NCI-H1105 treated with DMSO at 0.1 percent for 48 hours (cell line): ENCODE data around the gene RNF135.
"Not testable (repeated sequence)": the region's sequence is repeated elsewhere in the genome, so short reads cannot be mapped to it uniquely, and the experiment has no call there.

Source experiments
- DNase-seq: peaks from one replicate; lab custom pipeline; 2025; lab: John Stamatoyannopoulos, UW

RNF135 gene

GRCh38 chr17:30954046-30954830 is 16.6 kb upstream of the RNF135 start:
- DNase-seq, result no peak

DNA sequence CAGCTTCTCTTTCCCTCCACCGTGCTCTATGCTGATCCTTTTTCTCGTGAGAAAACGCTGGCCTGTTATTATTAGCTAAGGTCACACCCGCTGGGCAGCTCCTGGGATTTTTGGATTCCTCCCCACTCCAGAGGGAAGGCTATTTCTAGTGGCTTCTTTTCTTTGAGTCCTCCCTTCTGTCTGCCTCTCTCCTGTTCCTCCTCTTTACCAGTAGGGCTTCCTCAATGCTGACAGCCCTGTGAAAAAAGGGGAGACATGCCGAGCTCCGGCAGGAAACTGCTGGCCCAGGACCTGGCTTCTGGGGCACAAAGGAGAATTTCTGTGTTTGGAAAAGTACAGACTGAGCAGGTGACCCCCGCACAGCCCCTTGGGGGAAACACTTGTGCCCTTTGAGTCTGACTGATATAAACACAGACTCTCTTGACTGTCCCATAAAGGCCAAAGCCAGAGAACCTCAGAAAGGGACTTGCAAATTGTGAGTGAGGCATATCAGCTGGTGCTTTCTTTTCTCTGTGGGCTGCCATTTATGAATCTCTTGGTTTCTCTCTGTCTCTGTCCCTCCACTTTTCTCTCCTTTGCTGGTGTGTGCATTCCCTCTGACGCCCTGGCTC is 14.0 kb upstream of the RNF135 start:
- DNase-seq, result no peak

GRCh38 chr17:30957741-30958140 is 13.1 kb upstream of the RNF135 start:
- no peak for DNase-seq

DNA sequence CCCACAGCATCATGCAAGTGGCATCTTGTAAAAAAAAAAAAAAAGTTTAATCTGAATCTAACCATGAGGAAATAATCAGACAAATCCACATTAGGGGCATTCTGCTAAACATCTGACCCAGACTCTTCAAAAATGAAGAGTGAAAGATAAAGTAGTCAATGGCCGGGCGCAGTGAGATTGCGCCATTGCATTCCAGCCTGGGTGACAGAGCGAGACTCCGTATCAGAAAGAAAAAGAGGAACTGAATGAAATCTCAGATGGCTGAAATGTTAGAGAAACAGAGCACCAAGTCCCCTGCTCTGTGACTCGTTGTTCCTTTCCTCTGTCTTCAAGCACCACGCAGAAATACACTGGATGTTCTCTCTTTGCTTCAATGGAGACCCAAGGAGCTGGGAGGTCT is 12.7 kb upstream of the RNF135 start:
- DNase-seq, result no peak

- no peak for DNase-seq
Measured at GRCh38 chr17:30961209-30962188, 9.3 kb upstream of the RNF135 start.

- not testable (repeated sequence) for DNase-seq
Measured at GRCh38 chr17:30964312-30964711, 6.5 kb upstream of the RNF135 start.

DNA sequence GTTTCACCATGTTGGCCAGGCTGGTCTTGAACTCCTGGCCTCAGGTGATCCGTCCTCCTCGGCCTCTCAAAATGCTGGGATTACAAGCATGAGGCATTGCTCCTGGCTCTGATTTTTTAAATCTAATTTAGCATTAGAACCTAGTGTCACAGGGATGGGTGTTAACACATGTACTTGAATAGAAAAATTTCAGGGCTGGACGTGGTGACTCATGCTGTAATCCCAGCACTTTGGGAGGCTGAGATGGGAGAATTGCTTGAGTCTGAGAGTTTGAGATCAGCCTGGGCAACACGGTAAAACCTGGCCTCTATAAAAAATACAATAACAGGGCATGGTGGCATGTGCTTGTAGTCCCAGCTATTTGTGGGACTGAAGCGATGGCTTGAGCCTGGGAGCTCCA is 6.0 kb upstream of the RNF135 start:
- DNase-seq, result no peak

GRCh38 chr17:30965686-30966085 is 5.2 kb upstream of the RNF135 start:
- DNase-seq, result no peak

GRCh38 chr17:30967911-30968310 is 2.9 kb upstream of the RNF135 start:
- not testable (repeated sequence) for DNase-seq

DNA sequence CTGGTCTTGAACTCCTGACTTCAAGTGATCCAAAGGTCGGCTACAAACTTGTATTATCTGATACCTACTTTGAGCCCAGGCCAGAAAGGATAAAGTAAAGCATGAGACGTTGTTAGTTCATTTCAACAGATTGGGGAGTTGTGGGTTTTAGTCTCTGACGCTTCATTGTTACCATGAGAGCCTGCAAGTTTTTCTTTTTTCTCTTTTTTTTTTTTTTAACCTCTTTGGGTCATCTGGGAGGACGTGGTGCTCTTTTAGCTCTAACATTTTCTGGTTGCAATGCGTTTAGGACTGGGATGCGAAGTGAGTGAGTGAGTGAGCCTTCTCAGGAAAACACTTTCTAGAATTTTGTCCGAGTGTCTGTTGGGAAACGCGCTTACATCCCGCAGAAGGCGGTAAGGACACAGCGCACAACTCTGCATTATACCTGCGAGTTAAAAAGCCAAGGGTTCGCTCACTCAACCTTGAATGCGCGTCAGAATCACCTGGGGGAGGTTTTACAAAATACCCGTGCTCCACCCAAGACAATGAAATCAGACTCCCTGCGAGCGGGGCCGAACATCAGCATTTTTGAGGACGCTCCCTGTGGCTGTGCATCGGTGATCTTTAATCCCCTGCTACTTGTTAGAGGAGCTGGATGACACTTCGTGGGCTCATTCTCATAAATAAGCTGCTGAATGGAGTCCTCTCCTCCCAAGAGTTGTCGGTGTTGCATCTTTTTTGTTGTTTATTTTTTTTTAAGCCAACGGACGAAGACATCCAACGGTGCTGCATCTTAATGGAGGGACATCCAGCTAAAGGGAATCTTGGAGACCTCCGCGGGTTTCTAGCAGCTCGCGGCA is 629 bp upstream of the RNF135 start:
- no peak for DNase-seq

- DNase-seq, result no peak
Measured at GRCh38 chr17:30975042-30975820, 4.4 kb downstream of the RNF135 start.

DNA sequence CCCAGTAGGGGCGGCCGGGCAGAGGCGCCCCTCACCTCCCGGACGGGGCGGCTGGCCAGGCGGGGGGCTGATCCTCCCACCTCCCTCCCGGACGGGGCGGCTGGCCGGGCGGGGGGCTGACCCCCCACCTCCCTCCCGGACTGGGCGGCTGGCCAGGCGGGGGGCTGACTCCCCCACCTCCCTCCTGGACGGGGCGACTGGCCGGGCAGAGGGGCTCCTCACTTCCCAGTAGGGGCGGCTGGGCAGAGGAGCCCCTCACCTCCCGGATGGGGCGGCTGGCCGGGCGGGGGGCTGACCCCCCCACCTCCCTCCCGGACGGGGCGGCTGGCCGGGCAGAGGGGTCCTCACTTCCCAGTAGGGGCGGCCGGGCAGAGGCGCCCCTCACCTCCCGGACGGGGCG is 9.1 kb downstream of the RNF135 start:
- not testable (repeated sequence) for DNase-seq

DNA sequence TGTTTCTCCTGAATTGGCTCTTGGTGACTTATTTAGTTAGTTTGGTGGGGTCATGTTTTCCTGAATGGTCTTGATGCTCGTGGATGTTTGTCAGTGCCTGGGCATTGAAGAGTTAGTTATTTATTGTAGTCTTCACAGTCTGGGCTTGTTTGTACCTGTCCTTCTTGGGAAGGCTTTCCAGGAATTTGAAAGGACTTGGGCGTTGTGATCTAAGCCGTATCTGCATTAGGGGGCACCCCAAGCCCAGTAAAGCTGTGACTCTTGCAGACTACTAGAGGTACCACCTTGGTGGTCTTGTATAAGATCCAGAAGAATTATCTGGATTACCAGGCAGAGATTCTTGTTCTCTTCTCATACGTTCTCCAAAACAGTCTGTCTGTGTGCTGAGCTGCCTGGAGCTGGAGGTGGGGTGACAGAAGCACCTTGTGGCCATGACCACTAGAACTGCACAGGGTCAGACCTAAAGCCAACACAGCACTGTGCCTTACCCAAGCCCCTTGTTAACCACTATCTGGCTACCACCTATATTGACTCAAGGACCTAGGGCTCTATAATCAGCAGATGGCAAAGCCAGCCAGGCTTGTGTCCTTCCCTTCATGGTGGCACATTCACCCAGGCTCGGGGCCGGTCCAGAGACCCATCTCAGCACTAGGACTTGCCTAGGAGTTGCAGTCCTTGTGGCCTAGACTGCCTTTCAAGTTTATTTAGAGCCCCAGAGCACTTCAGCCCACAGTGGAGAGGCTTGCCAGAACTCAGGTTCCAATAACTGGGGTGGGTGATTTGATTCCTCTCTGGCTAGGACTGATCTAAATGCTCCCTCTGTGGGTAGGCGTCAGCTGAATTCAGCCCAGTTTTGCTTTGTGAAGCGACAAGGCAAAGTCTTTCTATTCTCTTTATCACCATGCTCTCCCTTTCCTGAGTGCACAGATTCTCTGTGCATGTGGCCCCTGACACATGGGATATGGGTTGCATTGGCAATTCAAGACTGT is 11.0 kb downstream of the RNF135 start:
- no peak for DNase-seq

DNA sequence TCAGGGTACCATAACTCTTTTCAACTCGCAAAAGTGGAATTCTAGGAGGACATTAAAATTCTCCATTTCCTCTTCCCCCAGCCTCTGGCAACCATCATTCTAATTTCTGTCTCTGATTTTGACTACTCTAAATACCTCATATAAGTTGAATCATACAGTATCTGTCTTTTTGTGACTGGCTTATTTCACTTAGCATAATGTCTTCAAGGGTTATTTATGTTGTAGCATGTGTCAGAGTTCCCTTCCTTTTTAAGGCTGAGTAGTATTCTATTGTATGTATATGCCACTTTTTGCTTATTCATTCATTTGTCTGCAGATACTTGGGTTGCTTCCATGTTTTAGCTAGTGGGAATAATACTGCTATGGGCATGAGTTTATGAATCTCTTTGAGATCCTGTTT is 12.0 kb downstream of the RNF135 start:
- DNase-seq, result no peak

DNA sequence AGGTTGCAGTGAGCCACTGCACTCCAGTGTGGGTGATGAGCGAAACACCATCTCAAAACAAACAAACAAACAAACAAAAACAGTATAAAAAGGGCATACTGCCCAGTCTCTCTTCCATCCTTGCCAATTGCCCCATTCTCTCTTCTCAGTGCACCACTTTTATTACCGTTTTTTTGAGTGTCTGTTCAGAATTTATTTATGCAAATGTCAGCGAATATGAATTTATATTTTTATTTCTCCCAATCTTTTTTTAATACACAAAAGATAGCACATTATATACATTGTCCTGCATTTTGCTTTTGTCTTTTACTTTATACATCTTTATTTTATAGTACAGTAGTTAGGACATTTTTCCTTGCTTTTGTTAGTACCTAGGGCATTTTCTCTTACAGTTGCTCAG is 19.6 kb downstream of the RNF135 start:
- DNase-seq, result no peak

DNA sequence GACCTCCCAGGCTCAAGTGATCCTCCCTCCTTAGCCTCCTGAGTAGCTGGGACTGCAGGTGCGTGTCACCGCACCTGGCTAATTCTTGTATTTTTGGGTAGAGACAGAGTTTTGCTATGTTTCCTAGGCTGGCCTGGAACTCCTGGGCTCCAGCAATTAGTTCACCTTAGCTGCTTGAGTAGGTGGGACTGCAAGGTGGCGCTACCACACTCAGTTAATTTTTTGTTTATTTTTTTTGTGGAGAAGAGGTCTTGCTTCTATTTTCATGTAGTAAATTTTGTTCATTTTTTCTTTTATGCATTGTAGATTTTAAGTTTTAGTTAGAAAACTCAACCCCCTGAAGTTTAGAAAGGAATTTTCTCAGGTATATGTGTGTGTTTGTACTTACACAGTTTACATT is 21.7 kb downstream of the RNF135 start:
- no peak for DNase-seq

DNA sequence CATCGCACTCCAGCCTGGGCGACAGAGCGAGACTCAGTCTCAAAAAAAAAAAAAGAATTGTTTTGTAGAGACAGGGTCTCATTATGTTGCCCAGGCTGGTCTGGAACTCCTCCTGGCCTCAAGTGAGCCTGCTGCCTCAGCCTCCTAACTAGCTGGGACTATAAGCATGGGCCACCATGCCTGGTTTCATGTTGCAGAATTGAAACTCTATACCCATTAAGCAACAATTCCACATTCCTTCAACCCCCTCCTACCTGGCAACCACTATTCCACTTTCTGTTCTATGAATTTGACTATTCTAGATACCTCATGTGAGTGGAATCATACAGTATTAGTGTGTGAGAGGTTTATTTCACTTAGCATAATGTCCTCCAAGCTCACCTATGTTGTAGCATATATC is 24.5 kb downstream of the RNF135 start:
- no peak for DNase-seq

GRCh38 chr17:30996486-30996885 is 25.6 kb downstream of the RNF135 start:
- DNase-seq, result no peak

DNA sequence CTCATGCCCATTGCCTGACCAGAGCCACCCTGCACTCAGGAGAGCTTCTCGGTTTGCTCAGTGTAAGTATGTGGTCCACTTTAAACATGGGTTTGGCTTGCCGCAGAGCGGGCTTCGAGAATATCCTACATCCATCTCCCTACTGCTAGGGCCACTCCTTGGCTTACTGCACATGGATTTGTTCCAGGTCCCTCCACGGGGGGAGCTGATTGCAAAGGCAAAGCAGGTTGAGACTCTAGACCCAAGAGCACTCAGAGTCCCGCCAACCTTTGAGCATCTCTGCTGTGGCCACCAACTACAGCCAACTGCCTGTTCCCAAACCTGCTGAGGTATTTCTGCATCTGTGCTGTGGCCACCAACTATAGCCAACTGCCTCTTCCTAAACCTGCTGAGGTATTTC is 26.4 kb downstream of the RNF135 start:
- no peak for DNase-seq

- no peak for DNase-seq
Measured at GRCh38 chr17:30997842-30998241, 27.0 kb downstream of the RNF135 start.
